ENCODE measurements around the gene REEP2. TPM values are rescaled to one million over a fixed set of nuclear protein-coding genes. Genes with fewer than 3 reads are reported as not detected.

REEP2 gene
- total RNA-seq, 2 donors from 2014 or later = 27.5 to 28.4 TPM

- Histone ChIP-seq H3K4me1 (peaks cover 0 to 24% of the 10 kb centered on the region in 2 donors), H3K9me3 (no peaks in the 10 kb centered on the region), H3K36me3 (peaks cover 13% of the 10 kb centered on the region), H3K27me3 (no peaks in the 10 kb centered on the region), H3K27ac (peak overlapping the region; percentile 55 to 69), H3K4me3 (peak overlapping the region; percentile 47 to 55)
- no peak for DNase-seq (ENCODE audit: low spot score)
- TF ChIP-seq CTCF (IDR thresholded peaks at IDR 0.05) = no peak
Observed at GRCh38 chr5:138439477-138440158, 761 bp downstream of the REEP2 start.

- no peak for DNase-seq (ENCODE audit: low spot score)
- H3K4me3 ChIP-seq = peak overlapping the region in 1 of 2 donors; percentile 55
- H3K27me3 ChIP-seq = no peaks in the 10 kb centered on the region
- peak overlapping the region; percentile 55 to 69 for H3K27ac ChIP-seq
- no peaks in the 10 kb centered on the region for H3K9me3 ChIP-seq
- peaks cover 5% of the 10 kb centered on the region for H3K36me3 ChIP-seq
- peaks cover 0 to 24% of the 10 kb centered on the region in 2 donors for H3K4me1 ChIP-seq
- no peak for TF ChIP-seq CTCF (IDR thresholded peaks at IDR 0.05)
Observed at GRCh38 chr5:138440159-138441073, 1.6 kb downstream of the REEP2 start.

GRCh38 chr5:138441221-138441620, 2.4 kb downstream of the REEP2 start:
- no peaks in the 10 kb centered on the region for H3K27me3 ChIP-seq
- H3K4me1 ChIP-seq = peaks cover 0 to 24% of the 10 kb centered on the region in 2 donors
- H3K36me3 ChIP-seq = no peaks in the 10 kb centered on the region
- H3K9me3 ChIP-seq = no peaks in the 10 kb centered on the region
- no peak overlapping the region for H3K4me3 ChIP-seq
- TF ChIP-seq CTCF (IDR thresholded peaks at IDR 0.05) = no peak
- no peak for DNase-seq (ENCODE audit: low spot score)
- no peak overlapping the region for H3K27ac ChIP-seq

GRCh38 chr5:138444078-138444773, 5.4 kb downstream of the REEP2 start:
- H3K4me1 ChIP-seq = peaks cover 0 to 13% of the 10 kb centered on the region in 2 donors
- DNase-seq (ENCODE audit: low spot score) = no peak
- H3K27me3 ChIP-seq = no peaks in the 10 kb centered on the region
- H3K36me3 ChIP-seq = no peaks in the 10 kb centered on the region
- no peak overlapping the region for H3K27ac ChIP-seq
- TF ChIP-seq CTCF (IDR thresholded peaks at IDR 0.05) = no peak
- H3K9me3 ChIP-seq = no peaks in the 10 kb centered on the region
- H3K4me3 ChIP-seq = no peak overlapping the region

GRCh38 chr5:138444774-138445546, 6.1 kb downstream of the REEP2 start:
- Histone ChIP-seq H3K4me3 (no peak overlapping the region), H3K27me3 (no peaks in the 10 kb centered on the region), H3K4me1 (peaks cover 0 to 13% of the 10 kb centered on the region in 2 donors), H3K9me3 (no peaks in the 10 kb centered on the region), H3K36me3 (no peaks in the 10 kb centered on the region), H3K27ac (no peak overlapping the region)
- TF ChIP-seq CTCF (IDR thresholded peaks at IDR 0.05) = no peak
- DNase-seq (ENCODE audit: low spot score) = no peak
